NCI-H2029 treated with DMSO at 0.1 percent for 48 hours (cell line): ENCODE data around the gene VWDE.
"Not testable (repeated sequence)": the region's sequence is repeated elsewhere in the genome, so short reads cannot be mapped to it uniquely, and the experiment has no call there.

Experiments used
- DNase-seq: peaks from one replicate; lab custom pipeline; 2025; lab: John Stamatoyannopoulos, UW

VWDE gene

GRCh38 chr7:12401538-12402364 lies 1.9 kb downstream of the VWDE start:
- DNase-seq = peak; percentile 18

GRCh38 chr7:12398186-12398585 lies 5.5 kb downstream of the VWDE start:
- no peak for DNase-seq

- no peak for DNase-seq
Measured at GRCh38 chr7:12397671-12398070, 6.0 kb downstream of the VWDE start.

- not testable (repeated sequence) for DNase-seq
Measured at GRCh38 chr7:12396670-12397069, 7.0 kb downstream of the VWDE start.

- DNase-seq = no peak
Measured at GRCh38 chr7:12391922-12392615, 11.6 kb downstream of the VWDE start.

- DNase-seq = peak; percentile 72
Measured at GRCh38 chr7:12389089-12389700, 14.5 kb downstream of the VWDE start.

GRCh38 chr7:12386313-12386740 lies 17.3 kb downstream of the VWDE start:
- DNase-seq = peak; percentile 47

- DNase-seq = peak; percentile 37
Measured at GRCh38 chr7:12385364-12385786, 18.3 kb downstream of the VWDE start.

- no peak for DNase-seq
Measured at GRCh38 chr7:12383377-12383776, 20.3 kb downstream of the VWDE start.

GRCh38 chr7:12378389-12378788 lies 25.3 kb downstream of the VWDE start:
- DNase-seq = no peak

GRCh38 chr7:12377406-12377805 lies 26.3 kb downstream of the VWDE start:
- DNase-seq = no peak

- no peak for DNase-seq
Measured at GRCh38 chr7:12373580-12374263, 29.9 kb downstream of the VWDE start.

GRCh38 chr7:12370249-12370648 lies 33.4 kb downstream of the VWDE start:
- DNase-seq = no peak

- no peak for DNase-seq
Measured at GRCh38 chr7:12369756-12370155, 33.9 kb downstream of the VWDE start.

- DNase-seq = no peak
Measured at GRCh38 chr7:12369072-12369471, 34.6 kb downstream of the VWDE start.

GRCh38 chr7:12360948-12361347 lies 42.7 kb downstream of the VWDE start:
- no peak for DNase-seq

- no peak for DNase-seq
Measured at GRCh38 chr7:12358694-12359093, 45.0 kb downstream of the VWDE start.

GRCh38 chr7:12357508-12357907 lies 46.2 kb downstream of the VWDE start:
- no peak for DNase-seq

- DNase-seq = no peak
Measured at GRCh38 chr7:12351843-12352242, 51.8 kb downstream of the VWDE start.

- no peak for DNase-seq
Measured at GRCh38 chr7:12350971-12351370, 52.7 kb downstream of the VWDE start.

- DNase-seq = no peak
Measured at GRCh38 chr7:12337095-12337494, 66.6 kb downstream of the VWDE start.
